Middle frontal gyrus (tissue), 1 donor: ENCODE measurements around the gene RER1.

Experiments used
- DNase-seq: peaks from one replicate; pipeline ENCODE4 v3.0.0-alpha.2; 2015; ENCODE audit warnings: low spot score; ENCODE audit errors: extremely low spot score

RER1 gene

DNA sequence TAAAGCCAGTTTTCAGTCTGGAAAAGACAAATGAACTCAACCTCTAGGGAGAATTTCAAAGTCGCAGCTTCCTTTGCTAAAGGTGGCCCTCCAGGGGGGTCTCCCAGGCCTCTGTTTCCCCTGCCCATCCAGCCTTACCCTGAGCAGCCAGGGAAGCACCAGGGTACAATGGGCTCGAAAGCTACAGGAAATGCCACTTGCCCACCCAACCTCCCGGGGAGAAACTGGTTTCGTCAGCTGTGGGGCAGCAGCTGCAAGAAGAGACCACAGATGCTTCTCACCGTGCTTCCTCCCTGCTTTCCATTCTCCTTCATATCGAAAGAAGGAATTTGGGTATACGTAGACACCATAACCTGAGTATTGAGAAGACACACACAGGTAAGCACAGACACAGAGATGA, 2.0 kb upstream of the RER1 start:
- DNase-seq, result no peak

DNA sequence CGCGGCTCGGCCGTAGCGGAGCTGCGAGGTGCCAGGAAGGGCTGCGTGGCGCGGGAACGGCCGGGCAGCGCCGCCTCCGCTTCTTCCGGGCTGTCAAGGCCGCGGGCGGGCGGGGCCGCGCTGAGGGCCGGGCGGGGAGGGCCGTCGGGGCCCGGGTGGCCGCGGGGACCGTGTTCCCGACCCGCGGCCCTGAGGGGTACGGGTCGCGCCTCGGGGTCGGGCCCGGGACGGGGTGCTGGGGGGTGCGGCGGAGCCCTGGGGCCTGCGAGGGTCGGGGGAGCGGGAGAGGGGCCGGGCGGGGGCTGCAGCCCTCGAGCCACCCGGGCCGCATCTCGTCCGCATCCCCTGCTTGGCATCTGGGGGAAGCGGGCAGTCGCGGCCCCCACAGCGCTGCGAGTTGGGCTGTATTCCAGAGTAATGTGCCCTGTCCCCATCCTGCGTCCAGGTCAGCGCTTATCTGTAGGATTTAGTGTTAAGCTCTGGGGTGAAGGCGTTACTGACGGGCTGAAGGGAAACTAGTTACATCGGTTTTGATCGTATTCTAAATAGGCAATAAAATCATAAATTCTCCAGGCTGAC, 379 bp downstream of the RER1 start:
- DNase-seq, result no peak

- DNase-seq, result no peak
Measured at GRCh38 chr1:2392686-2393085, 1.0 kb downstream of the RER1 start.

DNA sequence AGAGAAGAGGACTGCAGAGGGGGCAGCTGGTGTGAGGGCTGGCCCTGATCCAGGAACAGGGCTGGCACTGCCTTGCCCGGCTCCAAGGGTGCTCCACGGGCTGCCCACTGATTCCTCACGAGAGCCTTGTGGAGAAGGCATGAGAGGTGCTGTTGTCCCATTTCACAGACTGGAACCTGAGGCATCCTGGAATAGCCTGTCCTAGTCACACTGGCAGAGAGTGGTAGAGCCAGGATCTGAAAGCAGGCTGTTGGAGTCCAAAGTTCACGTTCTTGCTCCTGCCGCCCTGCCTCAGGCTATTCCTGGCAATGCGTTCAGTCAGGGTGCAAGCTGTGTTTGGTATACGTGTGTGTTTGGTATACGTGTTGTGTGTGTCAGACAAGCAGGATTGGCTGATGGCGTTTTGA, 1.8 kb downstream of the RER1 start:
- DNase-seq, result no peak

- DNase-seq, result no peak
Measured at GRCh38 chr1:2394220-2394619, 2.6 kb downstream of the RER1 start.

- no peak for DNase-seq
Measured at GRCh38 chr1:2394761-2395160, 3.1 kb downstream of the RER1 start.

GRCh38 chr1:2395245-2395644, 3.6 kb downstream of the RER1 start:
- no peak for DNase-seq

DNA sequence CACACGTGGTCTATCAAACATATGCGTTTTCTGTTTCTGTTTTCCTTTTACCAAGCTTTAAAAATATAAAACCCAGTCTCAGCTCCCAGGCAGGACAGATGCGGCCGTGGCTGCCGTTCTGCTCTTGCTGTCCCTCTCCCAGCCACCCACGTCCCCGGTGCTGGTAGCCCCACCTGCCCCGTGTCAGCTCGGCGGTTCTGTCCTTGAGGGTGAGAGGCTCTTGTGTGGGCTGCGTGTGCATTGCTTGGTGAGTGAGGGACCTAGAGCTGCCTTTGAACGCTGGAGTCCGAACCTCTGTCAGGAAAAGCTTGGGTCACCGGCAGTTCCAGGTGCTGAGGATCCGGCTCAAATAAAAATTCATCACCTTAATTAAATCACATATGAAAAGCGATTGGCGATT, 4.4 kb downstream of the RER1 start:
- no peak for DNase-seq

- no peak for DNase-seq
Measured at GRCh38 chr1:2396476-2396875, 4.8 kb downstream of the RER1 start.

DNA sequence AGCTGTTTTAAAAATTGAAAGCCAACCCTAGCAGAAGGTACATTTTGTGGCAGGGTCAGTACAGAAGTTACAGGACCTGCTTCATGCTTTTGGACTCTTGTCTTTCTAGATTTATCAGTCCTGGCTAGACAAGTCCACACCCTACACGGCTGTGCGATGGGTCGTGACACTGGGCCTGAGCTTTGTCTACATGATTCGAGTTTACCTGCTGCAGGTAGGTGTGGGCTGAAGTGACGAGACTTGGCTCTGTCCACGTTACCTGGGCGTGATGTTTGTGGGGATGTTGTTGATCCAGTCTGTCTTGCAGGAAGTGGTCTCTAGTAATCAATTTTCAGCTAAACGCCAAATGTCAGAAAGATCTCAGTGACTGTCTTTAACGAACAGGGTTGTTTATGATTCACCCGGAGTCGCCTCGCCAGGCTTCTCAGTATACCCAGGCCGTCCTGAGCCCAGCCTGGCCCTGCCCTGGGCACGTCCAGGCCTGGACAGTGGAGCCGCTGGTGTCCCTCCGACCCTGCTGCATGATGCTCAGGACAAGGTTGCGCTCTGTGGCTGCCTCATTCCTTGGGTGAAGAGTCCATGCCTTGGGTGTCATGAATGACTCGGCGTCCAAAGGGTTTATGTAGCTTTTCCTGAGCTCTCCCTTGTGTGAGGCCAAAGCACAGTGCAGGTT, 5.5 kb downstream of the RER1 start:
- DNase-seq, result no peak

GRCh38 chr1:2398871-2399270, 7.2 kb downstream of the RER1 start:
- DNase-seq, result no peak

DNA sequence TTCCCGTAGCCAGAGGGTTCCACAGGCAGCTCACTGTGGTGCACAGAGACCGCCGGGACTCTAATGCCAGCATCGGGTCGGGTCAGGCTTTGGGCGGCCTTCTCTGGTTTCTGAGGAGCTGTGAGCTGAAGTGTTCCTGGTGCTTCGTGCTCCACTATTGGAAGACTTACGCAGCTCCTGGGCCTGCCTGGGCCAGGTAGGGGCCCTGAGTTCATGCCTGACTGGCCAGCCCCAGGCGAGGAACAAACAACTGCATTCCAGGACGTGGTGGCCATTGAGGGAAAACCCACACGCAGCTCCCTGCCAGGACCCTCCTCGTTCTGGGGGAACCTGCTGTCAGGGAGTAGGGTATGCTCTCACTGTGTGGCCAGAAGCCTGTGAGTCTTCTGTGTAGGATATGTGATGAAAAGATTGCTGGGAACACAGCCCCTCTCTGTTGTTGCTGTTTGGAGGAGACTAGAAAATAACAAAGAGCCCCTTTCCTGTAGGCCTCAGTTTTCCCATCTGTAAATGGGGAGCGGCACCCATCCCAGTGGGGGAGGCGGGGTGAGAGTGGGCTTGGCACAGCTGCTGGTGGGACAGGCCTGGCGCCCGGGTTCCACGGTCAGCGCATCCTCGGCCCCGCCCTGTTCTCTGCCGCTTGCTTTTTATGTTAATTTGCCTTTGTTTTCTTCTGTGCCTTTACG, 8.4 kb downstream of the RER1 start:
- DNase-seq, result no peak

DNA sequence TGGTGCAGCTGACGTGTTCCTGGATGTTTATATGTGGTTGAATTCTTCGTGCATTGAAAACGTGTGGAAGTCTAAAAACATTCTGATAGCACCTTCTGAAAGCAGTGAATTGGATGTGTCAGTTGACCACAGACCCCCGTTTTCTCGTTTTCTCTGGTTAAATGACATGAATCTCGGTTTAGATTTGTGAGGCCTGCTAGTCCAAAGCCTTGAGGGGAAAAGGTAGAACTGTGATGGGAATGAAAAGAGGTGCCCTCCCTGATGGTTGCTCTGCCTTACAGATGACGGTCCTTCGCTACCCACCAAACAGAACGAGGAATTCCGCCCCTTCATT, 8.9 kb downstream of the RER1 start:
- no peak for DNase-seq

GRCh38 chr1:2400950-2401649, 9.5 kb downstream of the RER1 start:
- DNase-seq, result no peak

DNA sequence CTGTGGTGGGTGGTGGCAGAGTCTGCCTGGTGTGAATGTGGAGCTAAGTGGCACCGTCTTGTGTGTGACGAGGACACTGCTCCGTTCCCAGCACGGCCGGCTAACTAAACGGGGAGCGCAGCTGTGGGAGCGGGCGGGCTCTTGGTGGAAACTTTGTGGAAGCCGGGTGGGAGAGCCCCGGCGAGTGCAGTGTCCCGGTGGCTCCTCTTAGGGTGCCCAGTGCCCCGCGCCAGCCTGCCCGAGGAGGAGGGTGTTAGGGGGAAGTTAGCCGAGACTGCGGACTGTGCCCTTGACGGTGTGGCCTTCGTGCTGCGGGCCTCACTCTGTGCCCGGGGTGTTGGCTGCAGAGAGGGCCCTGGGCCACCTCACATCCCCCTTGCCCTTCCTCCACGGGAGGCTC, 10.8 kb downstream of the RER1 start:
- DNase-seq, result no peak

GRCh38 chr1:2403273-2403672, 11.6 kb downstream of the RER1 start:
- DNase-seq, result no peak

- no peak for DNase-seq
Measured at GRCh38 chr1:2404142-2404889, 12.7 kb downstream of the RER1 start.

DNA sequence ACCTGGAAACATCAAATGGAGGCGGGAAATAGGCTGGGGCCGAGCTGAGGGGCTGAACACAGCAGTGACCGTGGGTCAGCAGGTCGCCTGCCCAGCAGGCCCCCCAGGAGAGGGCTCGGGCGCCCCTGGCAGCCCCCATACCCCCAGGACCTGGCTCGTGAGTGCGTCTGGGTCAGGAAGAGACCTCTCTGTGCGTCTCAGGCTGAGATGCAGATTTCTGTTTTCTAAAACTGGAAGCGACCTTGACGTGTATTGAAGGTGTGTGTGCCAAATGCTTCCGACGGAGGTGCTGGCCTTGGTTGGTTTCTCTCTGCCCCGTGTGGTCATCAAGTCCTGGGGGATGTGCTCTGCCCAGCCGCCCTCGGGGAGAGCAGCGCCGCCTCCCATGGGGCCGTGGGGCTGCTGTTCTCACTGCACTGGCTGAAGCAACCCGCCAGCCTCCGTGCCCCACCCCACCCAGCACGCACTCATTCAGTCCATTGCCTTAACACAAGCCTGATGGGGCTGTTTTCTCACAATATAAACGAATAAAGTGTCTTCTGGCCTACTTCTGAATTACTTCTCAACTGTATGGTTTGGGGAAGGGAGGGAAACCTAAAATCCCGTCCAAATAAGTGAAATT, 13.4 kb downstream of the RER1 start:
- DNase-seq, result no peak

GRCh38 chr1:2405588-2406295, 14.1 kb downstream of the RER1 start:
- DNase-seq, result no peak

GRCh38 chr1:2406451-2407041, 14.9 kb downstream of the RER1 start:
- DNase-seq, result no peak
